ENCODE results near the gene CELF2. TPM values are rescaled to one million over a fixed set of nuclear protein-coding genes. Genes with fewer than 3 reads are reported as not detected.

CELF2 gene
- total RNA-seq, 2 donors from 2014 or later, result 10.4 to 11.2 TPM

GRCh38 chr10:11338160-11338844 lies 320.6 kb downstream of the CELF2 start:
- ATAC-seq, result no peak
- H3K27ac ChIP-seq, result no peak overlapping the region
- no peaks in the 10 kb centered on the region for H3K27me3 ChIP-seq
- no peaks in the 10 kb centered on the region for H3K9me3 ChIP-seq
- H3K4me1 ChIP-seq, result no peaks in the 10 kb centered on the region
- H3K36me3 ChIP-seq (replicated peaks in 1 of 2; ENCODE audit: insufficient read depth in 1 of 2, low read depth in 2 of 2), result no peaks in the 10 kb centered on the region
- 80 to 85% methylated on average over 5 to 10 of the region's 10 CpGs for WGBS, 2 donors
- TF ChIP-seq, protein P1, sequence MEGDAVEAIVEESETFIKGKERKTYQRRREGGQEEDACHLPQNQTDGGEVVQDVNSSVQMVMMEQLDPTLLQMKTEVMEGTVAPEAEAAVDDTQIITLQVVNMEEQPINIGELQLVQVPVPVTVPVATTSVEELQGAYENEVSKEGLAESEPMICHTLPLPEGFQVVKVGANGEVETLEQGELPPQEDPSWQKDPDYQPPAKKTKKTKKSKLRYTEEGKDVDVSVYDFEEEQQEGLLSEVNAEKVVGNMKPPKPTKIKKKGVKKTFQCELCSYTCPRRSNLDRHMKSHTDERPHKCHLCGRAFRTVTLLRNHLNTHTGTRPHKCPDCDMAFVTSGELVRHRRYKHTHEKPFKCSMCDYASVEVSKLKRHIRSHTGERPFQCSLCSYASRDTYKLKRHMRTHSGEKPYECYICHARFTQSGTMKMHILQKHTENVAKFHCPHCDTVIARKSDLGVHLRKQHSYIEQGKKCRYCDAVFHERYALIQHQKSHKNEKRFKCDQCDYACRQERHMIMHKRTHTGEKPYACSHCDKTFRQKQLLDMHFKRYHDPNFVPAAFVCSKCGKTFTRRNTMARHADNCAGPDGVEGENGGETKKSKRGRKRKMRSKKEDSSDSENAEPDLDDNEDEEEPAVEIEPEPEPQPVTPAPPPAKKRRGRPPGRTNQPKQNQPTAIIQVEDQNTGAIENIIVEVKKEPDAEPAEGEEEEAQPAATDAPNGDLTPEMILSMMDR (IDR thresholded peaks at IDR 0.05), result no peak
- TF ChIP-seq POLR2A (IDR thresholded peaks at IDR 0.05), result no peak
- no peak overlapping the region for H3K4me3 ChIP-seq
- intact Hi-C loops (cut with DNase I), result no loop called here
- DNase-seq, result no peak

- intact Hi-C loops (cut with DNase I), result no loop called here
- no peaks in the 10 kb centered on the region for H3K27me3 ChIP-seq
- no peak for TF ChIP-seq POLR2A (IDR thresholded peaks at IDR 0.05)
- TF ChIP-seq, protein P1 (IDR thresholded peaks at IDR 0.05), result no peak
- no peak overlapping the region for H3K4me3 ChIP-seq
- no peak for DNase-seq
- no peak overlapping the region for H3K27ac ChIP-seq
- 58 to 61% methylated on average over 7 of the region's 7 CpGs for WGBS, 2 donors
- no peaks in the 10 kb centered on the region for H3K36me3 ChIP-seq (replicated peaks in 1 of 2; ENCODE audit: insufficient read depth in 1 of 2, low read depth in 2 of 2)
- H3K9me3 ChIP-seq, result no peaks in the 10 kb centered on the region
- ATAC-seq, result no peak
- H3K4me1 ChIP-seq, result no peaks in the 10 kb centered on the region
Measured at GRCh38 chr10:11339013-11339412, 321.3 kb downstream of the CELF2 start.

- H3K36me3 ChIP-seq (replicated peaks in 1 of 2; ENCODE audit: insufficient read depth in 1 of 2, low read depth in 2 of 2), result no peaks in the 10 kb centered on the region
- no peak for TF ChIP-seq POLR2A (IDR thresholded peaks at IDR 0.05)
- TF ChIP-seq, protein P1 (IDR thresholded peaks at IDR 0.05), result no peak
- ATAC-seq, result no peak
- no peak overlapping the region for H3K4me3 ChIP-seq
- H3K9me3 ChIP-seq, result no peaks in the 10 kb centered on the region
- intact Hi-C loops (cut with DNase I), result no loop called here
- H3K4me1 ChIP-seq, result no peaks in the 10 kb centered on the region
- WGBS, 2 donors, result 77 to 85% methylated on average over 17 of the region's 18 CpGs
- no peak for DNase-seq
- H3K27ac ChIP-seq, result no peak overlapping the region
- H3K27me3 ChIP-seq, result no peaks in the 10 kb centered on the region
Measured at GRCh38 chr10:11339660-11340059, 322.0 kb downstream of the CELF2 start.

GRCh38 chr10:11341283-11341960 lies 323.8 kb downstream of the CELF2 start:
- no peaks in the 10 kb centered on the region for H3K27me3 ChIP-seq
- TF ChIP-seq POLR2A (IDR thresholded peaks at IDR 0.05), result no peak
- TF ChIP-seq, protein P1 (IDR thresholded peaks at IDR 0.05), result no peak
- no peaks in the 10 kb centered on the region for H3K4me1 ChIP-seq
- no peaks in the 10 kb centered on the region for H3K9me3 ChIP-seq
- no peak overlapping the region for H3K4me3 ChIP-seq
- H3K36me3 ChIP-seq (replicated peaks in 1 of 2; ENCODE audit: insufficient read depth in 1 of 2, low read depth in 2 of 2), result no peaks in the 10 kb centered on the region
- intact Hi-C loops (cut with DNase I), result no loop called here
- WGBS, 2 donors, result 53 to 67% methylated on average over 5 of the region's 5 CpGs
- no peak for ATAC-seq
- no peak for DNase-seq
- no peak overlapping the region for H3K27ac ChIP-seq

Data from body of pancreas (tissue), 4 donors.